NT2/D1 (cell line): ENCODE measurements around the gene ERBB2.
"Not testable (repeated sequence)": the region's sequence is repeated elsewhere in the genome, so short reads cannot be mapped to it uniquely, and the experiment has no call there.

Experiments
- SUZ12 ChIP-seq: IDR thresholded peaks from 2 replicates; pipeline ENCODE4 v1.6.1; 2011; ENCODE audit not compliant: insufficient read length, insufficient read depth; ENCODE audit errors: extremely low read depth
- YY1 ChIP-seq: IDR thresholded peaks from 2 replicates; pipeline ENCODE4 v1.6.1; 2011; ENCODE audit not compliant: insufficient read length, insufficient read depth
- ZNF274 ChIP-seq: IDR thresholded peaks from 2 replicates; pipeline ENCODE4 v1.6.1; 2011; ENCODE audit warnings: mild to moderate bottlenecking, low read depth, low read length

GRCh38 chr17:39764171-39764570, 64.3 kb downstream of the ERBB2 start:
- not testable (repeated sequence) for TF ChIP-seq ZNF274, SUZ12, YY1
